GM20431 (cell line): ENCODE results near the gene DDA1.

Experiments
- in situ Hi-C: fragments of 300-500 bp; cut with MseI, MboI; formaldehyde crosslinking; loops from one replicate; pipeline ENCODE4 v1.15.0; 2020; ENCODE audit warnings: low sequenced_read_pairs; ENCODE audit not compliant: unreplicated experiment

The DDA1 gene

GRCh38 chr19:17309965-17310461 lies 650 bp downstream of the DDA1 start:
- in situ Hi-C loops: no loop called here

- in situ Hi-C loops: no loop called here
Observed at GRCh38 chr19:17311455-17312188, 2.3 kb downstream of the DDA1 start.

GRCh38 chr19:17312189-17313113 lies 3.1 kb downstream of the DDA1 start:
- in situ Hi-C loops: no loop called here

GRCh38 chr19:17314007-17314593 lies 4.7 kb downstream of the DDA1 start:
- in situ Hi-C loops: no loop called here

- in situ Hi-C loops: no loop called here
Observed at GRCh38 chr19:17318966-17319365, 9.6 kb downstream of the DDA1 start.

GRCh38 chr19:17319473-17320238 lies 10.3 kb downstream of the DDA1 start:
- in situ Hi-C loops: no loop called here

- in situ Hi-C loops: no loop called here
Observed at GRCh38 chr19:17320435-17320834, 11.1 kb downstream of the DDA1 start.

GRCh38 chr19:17321655-17322489 lies 12.5 kb downstream of the DDA1 start:
- in situ Hi-C loops: no loop called here

GRCh38 chr19:17322854-17323253 lies 13.5 kb downstream of the DDA1 start:
- in situ Hi-C loops: no loop called here

GRCh38 chr19:17323300-17323963 lies 14.1 kb downstream of the DDA1 start:
- in situ Hi-C loops: no loop called here

GRCh38 chr19:17323964-17324332 lies 14.6 kb downstream of the DDA1 start:
- in situ Hi-C loops: no loop called here

GRCh38 chr19:17324357-17325114 lies 15.2 kb downstream of the DDA1 start:
- in situ Hi-C loops: no loop called here

GRCh38 chr19:17325133-17325532 lies 15.8 kb downstream of the DDA1 start:
- in situ Hi-C loops: no loop called here

- in situ Hi-C loops: no loop called here
Observed at GRCh38 chr19:17325881-17326594, 16.7 kb downstream of the DDA1 start.

- in situ Hi-C loops: no loop called here
Observed at GRCh38 chr19:17326595-17326966, 17.2 kb downstream of the DDA1 start.

GRCh38 chr19:17327068-17327653 lies 17.8 kb downstream of the DDA1 start:
- in situ Hi-C loops: no loop called here
